Lower leg skin (tissue), 3 donors: ENCODE results near the gene RGP1.

Experiments used
- CTCF ChIP-seq, 3 donors: fragments of 450-650 bp; IDR thresholded peaks; one replicate each; pipeline ENCODE4 v1.5.1; 2016; ENCODE audit warnings: antibody characterized with exemption in 3 of 3, mild to moderate bottlenecking in 3 of 3, moderate library complexity in 2 of 3
- POLR2A ChIP-seq, 2 donors: fragments of 450-650 bp; IDR thresholded peaks; one replicate each; pipeline ENCODE4 v1.6.1; 2016 to 2017; ENCODE audit warnings: antibody characterized with exemption in 2 of 2, mild to moderate bottlenecking in 1 of 2, moderate library complexity in 1 of 2

DNA sequence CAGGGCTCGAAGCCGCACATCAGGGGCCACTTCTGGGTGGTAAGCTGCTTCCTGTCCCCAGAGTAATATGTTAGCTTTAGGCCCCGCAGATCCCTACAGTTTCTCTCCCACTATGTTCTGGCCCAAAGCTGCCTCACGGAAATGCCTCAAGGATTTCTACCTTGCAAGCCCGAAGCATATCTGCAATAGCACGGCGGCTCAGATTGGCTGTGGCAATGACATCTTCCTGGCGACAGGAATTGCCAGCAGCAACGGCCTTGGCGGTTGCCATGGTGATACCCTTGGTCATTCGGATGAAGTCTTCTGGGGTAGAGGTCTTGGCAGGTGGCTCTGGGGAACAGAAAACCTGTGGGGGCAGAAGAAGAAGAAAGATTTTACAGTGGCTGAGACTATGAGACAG, 49.1 kb upstream of the RGP1 start:
- TF ChIP-seq POLR2A (IDR thresholded peaks at IDR 0.05) (no peak), CTCF (IDR thresholded peaks at IDR 0.05) (no peak)
